ENCODE measurements around the gene BOK.
"Not testable (repeated sequence)": the region's sequence is repeated elsewhere in the genome, so short reads cannot be mapped to it uniquely, and the experiment has no call there.

BOK gene

GRCh38 chr2:241558532-241559322 is at the start of gene BOK:
BOK (plus strand) TSS chr2:241558745; CDS start chr2:241559484, 739 bp downstream.
- peak; percentile 40 for DNase-seq (ENCODE audit: low read depth)

- DNase-seq (ENCODE audit: low read depth) = no peak
These were observed 49.3 kb upstream of the BOK start for GRCh38 chr2:241509155-241509784.

- DNase-seq (ENCODE audit: low read depth) = no peak
These were observed 47.3 kb upstream of the BOK start for GRCh38 chr2:241511091-241511741.

- DNase-seq (ENCODE audit: low read depth) = no peak
These were observed 44.0 kb upstream of the BOK start for GRCh38 chr2:241514553-241514952.

GRCh38 chr2:241514986-241515737 is 43.4 kb upstream of the BOK start:
- no peak for DNase-seq (ENCODE audit: low read depth)

- no peak for DNase-seq (ENCODE audit: low read depth)
These were observed 42.0 kb upstream of the BOK start for GRCh38 chr2:241516520-241516965.

- DNase-seq (ENCODE audit: low read depth) = no peak
These were observed 41.2 kb upstream of the BOK start for GRCh38 chr2:241517297-241517696.

- DNase-seq (ENCODE audit: low read depth) = no peak
These were observed 38.9 kb upstream of the BOK start for GRCh38 chr2:241519669-241520068.

GRCh38 chr2:241522477-241522876 is 36.1 kb upstream of the BOK start:
- no peak for DNase-seq (ENCODE audit: low read depth)

- not testable (repeated sequence) for DNase-seq (ENCODE audit: low read depth)
These were observed 32.4 kb upstream of the BOK start for GRCh38 chr2:241525818-241526780.

- DNase-seq (ENCODE audit: low read depth) = no peak
These were observed 28.0 kb upstream of the BOK start for GRCh38 chr2:241530571-241530970.

- DNase-seq (ENCODE audit: low read depth) = no peak
These were observed 27.3 kb upstream of the BOK start for GRCh38 chr2:241531161-241531722.

- DNase-seq (ENCODE audit: low read depth) = no peak
These were observed 26.4 kb upstream of the BOK start for GRCh38 chr2:241532168-241532567.

GRCh38 chr2:241532733-241533601 is 25.6 kb upstream of the BOK start:
- DNase-seq (ENCODE audit: low read depth) = no peak

GRCh38 chr2:241534293-241534692 is 24.3 kb upstream of the BOK start:
- no peak for DNase-seq (ENCODE audit: low read depth)

GRCh38 chr2:241534701-241535375 is 23.7 kb upstream of the BOK start:
- DNase-seq (ENCODE audit: low read depth) = no peak

- DNase-seq (ENCODE audit: low read depth) = no peak
These were observed 22.5 kb upstream of the BOK start for GRCh38 chr2:241535871-241536655.
